IPS-18a (cell line): ENCODE measurements around the gene C7orf25.

Experiments used
- H3K27ac ChIP-seq: one replicate; pipeline ENCODE4 v1.5.1; 2013; ENCODE audit warnings: low read length
- H3K27me3 ChIP-seq: one replicate; pipeline ENCODE4 v1.6.1; 2013; ENCODE audit warnings: mild to moderate bottlenecking, low read length; ENCODE audit not compliant: control insufficient read depth, insufficient read depth
- H3K36me3 ChIP-seq: one replicate; pipeline ENCODE4 v1.6.1; 2013; ENCODE audit warnings: low read depth, low read length; ENCODE audit not compliant: control insufficient read depth
- H3K4me1 ChIP-seq: one replicate; pipeline ENCODE4 v1.6.1; 2013; ENCODE audit warnings: low read depth, low read length; ENCODE audit not compliant: control insufficient read depth
- H3K4me3 ChIP-seq: one replicate; pipeline ENCODE4 v1.5.1; 2013; ENCODE audit warnings: low read length
- H3K9ac ChIP-seq: one replicate; pipeline ENCODE4 v1.6.1; 2013; ENCODE audit warnings: mild to moderate bottlenecking, low read length, moderate library complexity
- H3K9me3 ChIP-seq: one replicate; pipeline ENCODE4 v1.6.1; 2013; ENCODE audit warnings: low read depth, low read length; ENCODE audit not compliant: control insufficient read depth

C7orf25 gene

DNA sequence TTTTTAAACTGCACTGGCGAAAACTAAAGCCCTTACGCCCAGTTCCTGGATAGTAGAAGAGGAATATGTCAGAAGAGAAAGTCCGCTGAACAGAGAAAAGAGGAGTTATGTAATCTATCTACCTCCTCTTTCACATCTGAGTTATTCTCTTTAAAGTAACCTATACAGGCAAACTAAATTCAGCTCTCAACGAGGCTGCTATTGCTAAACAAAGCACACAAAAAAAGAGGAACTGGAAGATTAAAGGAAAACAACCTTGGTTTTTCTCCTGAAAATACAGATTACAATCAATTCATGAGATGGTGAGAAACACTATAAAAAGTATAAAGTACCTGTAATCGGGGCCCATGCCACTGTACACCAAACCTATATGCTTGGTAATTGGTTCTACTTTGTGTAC, 14.3 kb upstream of the C7orf25 start:
- no peaks in the 10 kb centered on the region for H3K9me3 ChIP-seq
- H3K4me1 ChIP-seq, result peaks cover 5% of the 10 kb centered on the region
- no peaks in the 10 kb centered on the region for H3K27me3 ChIP-seq
- no peak overlapping the region for H3K4me3 ChIP-seq
- peaks cover 55% of the 10 kb centered on the region for H3K36me3 ChIP-seq
- H3K27ac ChIP-seq, result no peak overlapping the region
- H3K9ac ChIP-seq, result no peak overlapping the region

DNA sequence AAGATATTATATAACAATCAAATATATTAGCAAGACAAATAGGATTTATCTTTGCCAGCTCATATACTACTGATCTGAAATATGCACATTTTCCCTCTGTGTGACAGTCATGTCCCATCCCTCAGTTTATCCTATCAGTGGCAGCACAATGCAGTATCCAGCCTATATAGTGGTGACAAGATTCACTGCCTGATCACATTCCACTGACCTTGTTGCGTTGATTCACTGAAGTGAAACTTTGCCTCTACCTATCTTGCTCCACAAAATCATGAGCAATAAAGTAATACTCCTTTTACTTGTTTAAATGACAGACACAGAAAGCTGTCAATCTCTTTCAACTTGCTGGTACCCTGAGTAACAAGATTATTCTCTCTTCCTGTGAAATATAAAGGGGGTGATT, 13.8 kb upstream of the C7orf25 start:
- Histone ChIP-seq H3K27ac (no peak overlapping the region), H3K4me1 (peaks cover 1% of the 10 kb centered on the region), H3K27me3 (no peaks in the 10 kb centered on the region), H3K9ac (no peak overlapping the region), H3K9me3 (no peaks in the 10 kb centered on the region), H3K4me3 (no peak overlapping the region), H3K36me3 (peaks cover 61% of the 10 kb centered on the region)

GRCh38 chr7:42924223-42924838, 12.5 kb upstream of the C7orf25 start:
- Histone ChIP-seq H3K4me1 (no peaks in the 10 kb centered on the region), H3K9me3 (no peaks in the 10 kb centered on the region), H3K9ac (no peak overlapping the region), H3K36me3 (peaks cover 74% of the 10 kb centered on the region), H3K27me3 (no peaks in the 10 kb centered on the region), H3K27ac (no peak overlapping the region), H3K4me3 (no peak overlapping the region)

DNA sequence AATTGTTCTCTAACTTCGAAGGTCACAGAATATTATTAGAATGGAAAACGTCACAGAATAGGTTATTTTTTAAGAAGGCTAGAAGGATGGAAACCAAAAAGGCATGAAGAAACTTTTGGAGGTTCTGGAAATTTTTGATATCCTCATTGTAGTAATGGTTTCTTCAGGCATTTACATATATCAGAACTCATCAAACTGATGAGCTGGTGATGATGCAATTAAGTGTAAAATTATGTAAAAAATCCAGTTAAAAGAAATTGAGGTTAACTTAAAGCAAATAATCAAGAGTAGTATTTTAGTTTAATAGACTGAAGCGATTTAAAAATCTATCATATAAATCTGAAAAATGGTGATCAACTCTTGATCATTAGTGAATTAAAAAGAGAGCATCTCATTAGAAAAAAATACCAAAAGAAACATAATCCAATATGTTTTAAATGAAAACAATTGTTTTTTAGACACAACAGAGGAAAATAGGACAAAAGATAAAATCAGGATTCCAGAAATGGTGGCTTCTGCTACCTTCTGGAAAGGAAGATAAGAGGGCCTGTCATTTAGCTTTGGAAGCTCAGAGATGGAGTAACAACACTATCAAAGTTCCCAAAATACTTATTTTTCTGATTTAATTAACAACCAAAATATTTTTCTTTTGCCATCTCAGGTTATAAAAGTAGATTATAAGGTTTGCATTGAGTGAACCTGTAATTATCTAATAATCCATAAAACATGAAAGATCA, 10.3 kb upstream of the C7orf25 start:
- H3K27me3 ChIP-seq, result no peaks in the 10 kb centered on the region
- H3K27ac ChIP-seq, result no peak overlapping the region
- no peaks in the 10 kb centered on the region for H3K9me3 ChIP-seq
- peaks cover 86% of the 10 kb centered on the region for H3K36me3 ChIP-seq
- no peak overlapping the region for H3K4me3 ChIP-seq
- no peak overlapping the region for H3K9ac ChIP-seq
- no peaks in the 10 kb centered on the region for H3K4me1 ChIP-seq

- Histone ChIP-seq H3K4me3 (no peak overlapping the region), H3K36me3 (peaks cover 51% of the 10 kb centered on the region), H3K27ac (no peak overlapping the region), H3K4me1 (peaks cover 18% of the 10 kb centered on the region), H3K27me3 (no peaks in the 10 kb centered on the region), H3K9me3 (no peaks in the 10 kb centered on the region), H3K9ac (no peak overlapping the region)
Observed at GRCh38 chr7:42915356-42915755, 3.5 kb upstream of the C7orf25 start.

GRCh38 chr7:42914421-42915045, 2.7 kb upstream of the C7orf25 start:
- Histone ChIP-seq H3K36me3 (peaks cover 42% of the 10 kb centered on the region), H3K4me1 (peaks cover 18% of the 10 kb centered on the region), H3K9ac (no peak overlapping the region), H3K27me3 (no peaks in the 10 kb centered on the region), H3K4me3 (no peak overlapping the region), H3K27ac (no peak overlapping the region), H3K9me3 (no peaks in the 10 kb centered on the region)

DNA sequence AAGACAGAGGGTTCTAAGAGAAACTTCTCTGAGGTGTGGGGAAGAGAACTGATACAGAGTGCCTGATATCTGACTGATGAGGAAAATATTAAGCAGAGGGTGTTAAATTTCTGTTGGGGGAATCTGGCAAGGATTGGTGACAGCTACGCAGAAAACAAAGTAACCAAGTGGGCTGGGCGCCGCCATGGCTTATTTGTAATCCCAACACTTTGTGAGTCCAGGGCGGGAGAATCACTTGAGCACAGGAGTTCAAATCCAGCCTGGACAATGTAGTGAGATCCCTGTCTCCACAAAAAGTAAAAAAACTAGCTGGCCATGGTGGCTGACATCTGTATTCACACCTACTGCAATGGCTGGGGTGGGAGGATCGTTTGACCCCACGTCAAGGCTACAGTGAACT, 2.1 kb upstream of the C7orf25 start:
- no peak overlapping the region for H3K27ac ChIP-seq
- H3K4me1 ChIP-seq, result peaks cover 18% of the 10 kb centered on the region
- H3K9ac ChIP-seq, result no peak overlapping the region
- no peak overlapping the region for H3K4me3 ChIP-seq
- no peaks in the 10 kb centered on the region for H3K9me3 ChIP-seq
- H3K36me3 ChIP-seq, result peaks cover 37% of the 10 kb centered on the region
- no peaks in the 10 kb centered on the region for H3K27me3 ChIP-seq

DNA sequence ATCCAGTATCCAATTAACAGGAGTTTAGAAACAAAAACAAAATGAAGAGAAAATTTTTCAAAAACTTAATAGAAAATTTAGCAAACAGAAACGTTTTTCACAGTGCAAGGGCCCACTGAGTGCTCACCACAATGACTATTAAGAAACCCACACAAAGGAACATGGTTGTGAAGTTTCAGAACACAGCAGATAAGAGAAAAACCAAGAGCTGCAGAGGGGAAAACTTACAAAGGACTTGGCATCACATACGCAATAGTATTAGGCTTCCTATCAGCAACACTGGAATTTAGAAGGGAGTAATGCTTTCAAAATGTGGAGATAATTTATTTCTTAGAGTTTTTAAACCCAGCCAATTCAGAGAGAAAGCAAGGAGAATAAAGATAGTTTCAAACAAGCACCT, 1.7 kb upstream of the C7orf25 start:
- Histone ChIP-seq H3K27ac (no peak overlapping the region), H3K4me1 (peaks cover 18% of the 10 kb centered on the region), H3K9me3 (no peaks in the 10 kb centered on the region), H3K9ac (no peak overlapping the region), H3K27me3 (no peaks in the 10 kb centered on the region), H3K36me3 (peaks cover 36% of the 10 kb centered on the region), H3K4me3 (no peak overlapping the region)

GRCh38 chr7:42910306-42910705, 1.6 kb downstream of the C7orf25 start:
- Histone ChIP-seq H3K9ac (no peak overlapping the region), H3K4me3 (no peak overlapping the region)

GRCh38 chr7:42907316-42907715, 4.6 kb downstream of the C7orf25 start:
- H3K36me3 ChIP-seq, result no peaks in the 10 kb centered on the region
- no peak overlapping the region for H3K27ac ChIP-seq
- H3K4me1 ChIP-seq, result peaks cover 8% of the 10 kb centered on the region
- no peak overlapping the region for H3K9ac ChIP-seq
- H3K27me3 ChIP-seq, result no peaks in the 10 kb centered on the region
- H3K9me3 ChIP-seq, result no peaks in the 10 kb centered on the region
- no peak overlapping the region for H3K4me3 ChIP-seq

More at GRCh38 chr7:42910306-42910705, 1.6 kb downstream of the C7orf25 start:
- Histone ChIP-seq H3K27ac (no peak overlapping the region), H3K36me3 (peaks cover 9% of the 10 kb centered on the region), H3K9me3 (no peaks in the 10 kb centered on the region), H3K4me1 (peaks cover 18% of the 10 kb centered on the region), H3K27me3 (no peaks in the 10 kb centered on the region)

DNA sequence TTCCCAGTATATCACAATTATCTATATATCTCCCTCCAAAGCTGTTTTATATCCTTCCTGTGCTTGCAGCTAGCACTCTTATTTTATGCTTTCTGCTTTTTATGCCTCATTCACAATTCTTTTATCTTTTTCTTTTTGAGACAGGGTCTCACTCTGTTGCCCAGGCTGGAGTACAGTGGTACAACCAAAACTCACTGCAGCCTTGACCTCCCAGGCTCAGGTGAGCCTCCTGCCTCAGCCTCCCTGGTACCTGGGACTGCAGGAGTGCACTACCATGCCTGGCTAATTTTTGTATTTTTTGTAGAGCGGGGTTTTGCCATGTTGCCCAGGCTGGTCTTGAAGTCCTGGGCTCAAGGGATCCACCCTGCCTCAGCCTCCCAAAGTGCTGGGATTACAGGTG, 5.7 kb downstream of the C7orf25 start:
- Histone ChIP-seq H3K27me3 (no peaks in the 10 kb centered on the region), H3K27ac (no peak overlapping the region), H3K9me3 (no peaks in the 10 kb centered on the region), H3K4me3 (no peak overlapping the region), H3K4me1 (peaks cover 6% of the 10 kb centered on the region), H3K9ac (no peak overlapping the region), H3K36me3 (no peaks in the 10 kb centered on the region)

GRCh38 chr7:42902331-42902730, 9.5 kb downstream of the C7orf25 start:
- Histone ChIP-seq H3K27me3 (no peaks in the 10 kb centered on the region), H3K9me3 (no peaks in the 10 kb centered on the region), H3K4me3 (no peak overlapping the region), H3K36me3 (no peaks in the 10 kb centered on the region), H3K27ac (no peak overlapping the region), H3K4me1 (no peaks in the 10 kb centered on the region), H3K9ac (no peak overlapping the region)
